CD4-positive, alpha-beta T cell treated with Interleukin-12 subunit alpha and Interleukin-12 subunit beta, for 1 hour (primary cell): ENCODE results near the gene SPAG7.

Source experiments
- DNase-seq: peaks from one replicate; pipeline ENCODE4 v3.0.0-alpha.2; 2020

SPAG7 gene

GRCh38 chr17:4967539-4968485, at the start of gene SPAG7:
Gene SPAG7 (minus strand): TSS chr17:4967817. CDS start chr17:4967804, 13 bp downstream.
- peak; percentile 96 for DNase-seq

- DNase-seq, result no peak
These were observed 46.7 kb upstream of the SPAG7 start for GRCh38 chr17:5014357-5014756.

- DNase-seq, result no peak
These were observed 44.3 kb upstream of the SPAG7 start for GRCh38 chr17:5011928-5012327.

GRCh38 chr17:5003214-5003867, 35.7 kb upstream of the SPAG7 start:
- DNase-seq, result no peak

- DNase-seq, result no peak
These were observed 34.6 kb upstream of the SPAG7 start for GRCh38 chr17:5002121-5002788.

GRCh38 chr17:5000237-5000639, 32.6 kb upstream of the SPAG7 start:
- DNase-seq, result no peak

- DNase-seq, result no peak
These were observed 31.9 kb upstream of the SPAG7 start for GRCh38 chr17:4999430-5000093.

- no peak for DNase-seq
These were observed 31.3 kb upstream of the SPAG7 start for GRCh38 chr17:4998732-4999429.

GRCh38 chr17:4998027-4998731, 30.6 kb upstream of the SPAG7 start:
- DNase-seq, result no peak

- DNase-seq, result peak; percentile 93
These were observed 29.8 kb upstream of the SPAG7 start, which contains the start of the genes INCA1 and KIF1C for GRCh38 chr17:4997302-4998026. Gene INCA1 (minus strand): TSS chr17:4997522. CDS start chr17:4994437, 3,085 bp downstream. Gene KIF1C (plus strand): TSS chr17:4997950. CDS start chr17:5000247, 2,297 bp downstream.

- no peak for DNase-seq
These were observed 26.5 kb upstream of the SPAG7 start for GRCh38 chr17:4994081-4994595.

- no peak for DNase-seq
These were observed 20.4 kb upstream of the SPAG7 start for GRCh38 chr17:4987767-4988567.

GRCh38 chr17:4986951-4987766, 19.5 kb upstream of the SPAG7 start, which contains the start of gene CAMTA2:
Gene CAMTA2 (minus strand): TSS chr17:4987675. CDS start chr17:4986222, 1,453 bp downstream.
- DNase-seq, result peak; percentile 87

GRCh38 chr17:4986403-4986802, 18.8 kb upstream of the SPAG7 start:
- DNase-seq, result no peak

- DNase-seq, result no peak
These were observed 14.7 kb upstream of the SPAG7 start for GRCh38 chr17:4982305-4982704.

- peak; percentile 78 for DNase-seq
These were observed 13.1 kb upstream of the SPAG7 start for GRCh38 chr17:4980644-4981216.

GRCh38 chr17:4978726-4979125, 11.1 kb upstream of the SPAG7 start:
- DNase-seq, result no peak

- no peak for DNase-seq
These were observed 6.6 kb upstream of the SPAG7 start for GRCh38 chr17:4974115-4974670.
